SU-DHL-6 (cell line): ENCODE measurements around the gene TMPRSS13.

Experiments
- EZH2phosphoT487 ChIP-seq: fragments of 200-600 bp; sonication (generic), shearing (Covaris generic); conservative IDR thresholded peaks from 2 replicates; pipeline ENCODE4 v1.6.1; 2018; ENCODE audit warnings: mild to moderate bottlenecking, antibody characterized with exemption, low read length, moderate library complexity, mixed read lengths
- TF ChIP-seq, protein P1 (sequence below): fragments of 200-600 bp; sonication (generic); IDR thresholded peaks from one replicate; pipeline ENCODE4 v1.5.1; 2017; ENCODE audit warnings: antibody characterized with exemption, mild to moderate bottlenecking, low read length, moderate library complexity; ENCODE audit not compliant: insufficient read depth, poor library complexity, severe bottlenecking

DNA sequence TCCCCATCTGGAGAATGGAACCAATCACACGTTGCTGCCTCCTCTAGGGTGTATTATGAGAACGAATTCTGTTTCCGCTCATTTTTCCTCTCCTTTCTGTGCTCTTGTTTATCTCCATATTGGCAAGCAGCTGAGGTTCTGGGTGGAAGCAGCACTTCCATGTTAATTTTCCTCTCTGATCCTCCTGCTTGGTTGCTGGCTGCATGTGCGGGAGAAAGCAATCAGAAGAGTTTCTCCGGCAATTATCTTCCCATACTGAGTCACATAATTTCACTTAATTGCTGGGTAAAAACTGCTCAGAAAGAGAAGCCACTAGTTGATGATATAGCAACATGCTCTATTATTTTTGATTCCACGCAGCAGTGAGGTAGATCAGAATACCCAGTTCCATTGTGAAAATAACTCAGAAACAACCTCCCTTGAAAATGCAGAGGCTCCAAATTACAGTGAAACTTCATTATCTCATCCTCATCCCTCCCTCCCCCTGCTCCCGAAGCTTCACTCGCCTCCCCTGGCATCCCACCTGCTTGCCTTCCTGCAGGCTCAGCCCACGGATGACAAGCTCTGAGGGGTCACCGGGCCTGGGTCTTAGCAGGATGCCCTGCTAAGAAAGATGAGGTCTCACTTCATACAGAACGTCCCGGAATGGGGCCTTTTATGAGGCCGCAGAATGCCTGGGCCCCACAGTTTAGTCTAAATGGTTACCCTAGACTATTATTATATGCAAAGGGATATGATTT, 73.1 kb downstream of the TMPRSS13 start:
- TF ChIP-seq, protein P1, sequence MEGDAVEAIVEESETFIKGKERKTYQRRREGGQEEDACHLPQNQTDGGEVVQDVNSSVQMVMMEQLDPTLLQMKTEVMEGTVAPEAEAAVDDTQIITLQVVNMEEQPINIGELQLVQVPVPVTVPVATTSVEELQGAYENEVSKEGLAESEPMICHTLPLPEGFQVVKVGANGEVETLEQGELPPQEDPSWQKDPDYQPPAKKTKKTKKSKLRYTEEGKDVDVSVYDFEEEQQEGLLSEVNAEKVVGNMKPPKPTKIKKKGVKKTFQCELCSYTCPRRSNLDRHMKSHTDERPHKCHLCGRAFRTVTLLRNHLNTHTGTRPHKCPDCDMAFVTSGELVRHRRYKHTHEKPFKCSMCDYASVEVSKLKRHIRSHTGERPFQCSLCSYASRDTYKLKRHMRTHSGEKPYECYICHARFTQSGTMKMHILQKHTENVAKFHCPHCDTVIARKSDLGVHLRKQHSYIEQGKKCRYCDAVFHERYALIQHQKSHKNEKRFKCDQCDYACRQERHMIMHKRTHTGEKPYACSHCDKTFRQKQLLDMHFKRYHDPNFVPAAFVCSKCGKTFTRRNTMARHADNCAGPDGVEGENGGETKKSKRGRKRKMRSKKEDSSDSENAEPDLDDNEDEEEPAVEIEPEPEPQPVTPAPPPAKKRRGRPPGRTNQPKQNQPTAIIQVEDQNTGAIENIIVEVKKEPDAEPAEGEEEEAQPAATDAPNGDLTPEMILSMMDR: no peak
- TF ChIP-seq EZH2phosphoT487: no peak
